ELR (cell line): ENCODE results near the gene ACVRL1.
A peak's percentile ranks its signal among the peaks of the same experiment; 100 is the strongest.

ENCODE experiments used
- DNase-seq: peaks from one replicate; pipeline ENCODE4 v3.0.0-alpha.2; 2015; ENCODE audit warnings: low read depth

Gene ACVRL1

DNA sequence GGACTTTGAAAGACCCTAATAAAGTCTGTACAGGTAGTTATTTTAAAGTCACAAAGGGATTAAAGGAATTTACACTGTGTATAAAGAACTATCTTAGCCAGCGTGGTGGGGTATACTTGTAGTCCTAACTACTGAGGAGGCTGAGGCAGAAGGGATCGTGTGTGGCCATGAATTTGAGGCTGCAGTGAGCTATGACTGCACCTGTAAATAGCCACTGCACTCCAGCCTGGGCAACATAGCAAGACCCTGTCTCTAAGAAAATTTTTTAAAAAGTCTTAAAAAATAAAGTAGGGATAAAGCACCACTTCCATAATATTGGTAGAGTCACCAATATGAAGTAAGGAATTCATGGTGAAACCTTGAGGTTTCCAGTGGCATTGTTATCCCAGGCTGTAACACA is 62.3 kb downstream of the ACVRL1 start:
- no peak for DNase-seq

DNA sequence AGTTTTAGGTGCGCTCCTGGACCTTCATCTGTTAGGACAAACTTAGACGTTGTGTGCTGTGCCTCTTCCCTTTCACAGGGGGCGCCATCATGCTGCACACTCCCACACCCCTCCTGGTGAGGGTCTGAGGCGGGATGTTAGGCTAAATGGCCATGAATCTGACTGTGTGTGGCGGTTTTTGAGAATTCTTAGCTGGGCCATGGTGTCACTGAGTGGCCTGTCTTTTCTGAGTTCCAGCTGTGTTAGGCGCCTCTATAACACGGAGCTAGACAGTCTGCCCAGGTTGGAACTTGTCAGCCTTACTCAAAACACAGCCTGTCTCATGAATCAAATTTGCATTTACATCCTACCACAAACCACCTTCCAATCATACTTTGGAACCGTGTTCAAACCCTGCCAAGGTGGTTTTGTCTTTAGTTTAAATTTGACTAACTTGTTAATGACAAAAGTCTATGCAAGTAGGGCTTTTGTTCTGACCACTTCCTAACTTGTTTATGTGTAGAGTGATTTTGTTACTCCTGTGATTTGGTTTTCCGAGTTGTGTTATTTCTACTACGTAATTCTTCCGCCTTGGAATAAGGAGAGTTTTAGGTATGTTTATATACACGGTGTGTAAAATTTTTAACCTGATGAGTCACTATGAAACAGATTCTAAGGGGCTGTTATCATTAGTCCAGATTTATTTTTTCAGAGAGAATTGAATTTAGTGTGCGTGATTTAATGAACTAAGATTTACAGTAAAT is 63.8 kb downstream of the ACVRL1 start:
- DNase-seq = peak; percentile 72

DNA sequence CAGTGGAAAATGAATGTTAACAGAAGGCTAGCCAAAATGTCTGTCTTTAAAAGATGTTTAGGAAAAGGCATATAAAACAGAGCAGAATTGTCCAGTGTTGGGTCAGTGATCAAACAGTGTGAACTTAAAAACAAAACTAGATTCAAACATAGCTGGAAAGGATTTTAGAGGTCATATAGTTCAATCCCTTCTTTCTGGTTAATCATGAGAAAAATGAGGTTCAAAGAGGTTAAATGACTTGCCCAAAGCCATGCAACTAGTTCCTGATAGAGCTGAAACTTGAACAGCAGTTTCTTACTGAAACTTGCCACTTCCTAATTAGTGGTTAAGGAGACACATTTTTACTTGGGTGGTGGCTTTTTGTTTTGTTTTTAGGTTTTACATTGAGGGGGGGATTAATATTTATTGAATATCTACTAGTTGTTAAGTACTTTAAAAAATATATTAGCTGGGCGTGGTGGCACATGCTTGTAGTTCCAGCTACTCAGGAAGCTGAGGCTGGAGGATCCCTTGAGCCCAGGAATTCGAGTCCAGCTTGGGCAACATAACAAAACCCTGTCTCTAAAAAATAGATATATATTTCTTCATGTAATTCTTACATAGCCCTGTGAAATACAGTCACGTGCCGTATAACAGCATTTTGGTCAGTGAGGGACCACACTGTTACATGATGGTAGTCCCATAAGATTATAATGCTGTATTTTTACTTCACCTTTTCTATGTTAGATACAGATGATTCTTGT is 64.5 kb downstream of the ACVRL1 start:
- DNase-seq = no peak

DNA sequence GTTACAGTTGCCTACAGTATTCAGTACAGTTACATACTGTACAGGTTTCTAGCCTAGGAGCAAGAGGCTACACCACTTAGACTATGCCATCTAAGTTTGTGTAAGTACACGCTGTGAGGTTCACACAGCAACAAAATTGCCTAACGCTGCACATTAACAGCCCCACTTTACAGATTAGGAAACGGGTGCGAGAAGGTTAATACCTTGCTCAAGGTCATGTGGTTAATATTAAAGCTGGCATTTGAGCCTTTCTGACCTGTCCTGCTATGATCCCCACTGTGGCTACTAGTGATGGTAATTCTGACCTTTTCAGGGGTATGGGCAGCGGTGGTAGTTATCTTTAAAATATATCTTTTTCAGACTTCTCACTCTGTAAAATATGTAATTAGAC is 65.1 kb downstream of the ACVRL1 start:
- no peak for DNase-seq

DNA sequence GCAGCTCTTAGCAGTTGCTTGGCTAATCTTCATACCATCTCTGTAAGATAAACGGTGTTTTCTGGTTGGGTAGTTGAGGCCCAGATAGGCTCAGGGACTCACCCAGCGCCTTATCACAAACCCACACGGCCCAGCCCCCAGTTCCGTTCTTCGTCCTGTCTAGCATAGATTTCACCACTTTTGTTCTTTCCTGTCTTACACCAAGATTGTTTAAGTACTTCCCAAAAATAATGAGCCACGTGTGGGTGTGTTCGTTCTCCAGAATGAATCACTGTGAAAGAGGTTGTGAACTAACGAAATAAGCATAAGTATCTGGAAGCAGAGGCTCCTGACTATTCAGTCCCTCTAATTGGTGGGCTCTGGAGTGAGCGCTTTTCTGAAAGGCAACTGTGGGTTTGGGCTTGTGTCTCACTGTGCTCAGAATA is 65.6 kb downstream of the ACVRL1 start:
- DNase-seq = no peak
